Measurements from ENCODE around the gene PPM1A.
A peak's percentile ranks its signal among the peaks of the same experiment; 100 is the strongest.

Gene PPM1A

GRCh38 chr14:60302663-60303062, 53.6 kb downstream of the PPM1A start:
- DNase-seq (ENCODE audit: low read depth), result no peak
- TF ChIP-seq POLR2A (IDR thresholded peaks at IDR 0.05; ENCODE audit: extremely low read depth, insufficient read length) (no peak), CTCF (IDR thresholded peaks at IDR 0.05; ENCODE audit: low read depth, low read length) (no peak), MYC (IDR thresholded peaks at IDR 0.05; ENCODE audit: low read depth, low read length) (no peak)
- TF ChIP-seq, protein P1, sequence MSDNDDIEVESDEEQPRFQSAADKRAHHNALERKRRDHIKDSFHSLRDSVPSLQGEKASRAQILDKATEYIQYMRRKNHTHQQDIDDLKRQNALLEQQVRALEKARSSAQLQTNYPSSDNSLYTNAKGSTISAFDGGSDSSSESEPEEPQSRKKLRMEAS (IDR thresholded peaks at IDR 0.05; ENCODE audit: low read depth, low read length), result no peak

GRCh38 chr14:60303745-60304144, 54.7 kb downstream of the PPM1A start:
- H3K4me3 ChIP-seq (ENCODE audit: low read depth, low read length), result no peak overlapping the region
- DNase-seq (ENCODE audit: low read depth), result no peak
- TF ChIP-seq MYC (IDR thresholded peaks at IDR 0.05; ENCODE audit: low read depth, low read length) (no peak), POLR2A (IDR thresholded peaks at IDR 0.05; ENCODE audit: extremely low read depth, insufficient read length) (no peak), CTCF (IDR thresholded peaks at IDR 0.05; ENCODE audit: low read depth, low read length) (no peak)
- TF ChIP-seq, protein P1 (IDR thresholded peaks at IDR 0.05; ENCODE audit: low read depth, low read length), result no peak

More at GRCh38 chr14:60302663-60303062, 53.6 kb downstream of the PPM1A start:
- no peak overlapping the region for H3K4me3 ChIP-seq (ENCODE audit: low read depth, low read length)

DNA sequence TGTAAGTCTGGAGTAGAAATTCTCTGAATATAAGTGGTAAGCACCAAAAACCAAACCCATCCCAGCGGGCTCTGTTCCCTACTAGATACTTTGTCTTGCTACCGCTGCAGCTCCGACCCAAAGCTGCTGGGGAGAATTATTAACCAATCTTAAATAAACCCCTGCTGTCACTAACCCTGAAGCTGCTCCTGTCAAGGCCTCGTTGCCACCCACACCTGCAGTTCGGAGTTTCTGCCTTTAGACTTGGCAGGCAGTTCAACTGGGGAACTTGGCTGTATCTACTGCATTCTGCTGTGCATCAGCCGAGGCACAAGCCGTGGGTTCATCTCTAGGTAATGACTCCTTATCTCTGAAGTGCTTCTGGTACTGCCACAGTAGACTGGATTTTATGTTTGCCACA, 55.5 kb downstream of the PPM1A start:
- no peak for DNase-seq (ENCODE audit: low read depth)
- TF ChIP-seq CTCF (IDR thresholded peaks at IDR 0.05; ENCODE audit: low read depth, low read length), result no peak
- TF ChIP-seq, protein P1 (IDR thresholded peaks at IDR 0.05; ENCODE audit: low read depth, low read length), result no peak
- no peak for TF ChIP-seq MYC (IDR thresholded peaks at IDR 0.05; ENCODE audit: low read depth, low read length)
- no peak for TF ChIP-seq POLR2A (IDR thresholded peaks at IDR 0.05; ENCODE audit: extremely low read depth, insufficient read length)
- H3K4me3 ChIP-seq (ENCODE audit: low read depth, low read length), result no peak overlapping the region

DNA sequence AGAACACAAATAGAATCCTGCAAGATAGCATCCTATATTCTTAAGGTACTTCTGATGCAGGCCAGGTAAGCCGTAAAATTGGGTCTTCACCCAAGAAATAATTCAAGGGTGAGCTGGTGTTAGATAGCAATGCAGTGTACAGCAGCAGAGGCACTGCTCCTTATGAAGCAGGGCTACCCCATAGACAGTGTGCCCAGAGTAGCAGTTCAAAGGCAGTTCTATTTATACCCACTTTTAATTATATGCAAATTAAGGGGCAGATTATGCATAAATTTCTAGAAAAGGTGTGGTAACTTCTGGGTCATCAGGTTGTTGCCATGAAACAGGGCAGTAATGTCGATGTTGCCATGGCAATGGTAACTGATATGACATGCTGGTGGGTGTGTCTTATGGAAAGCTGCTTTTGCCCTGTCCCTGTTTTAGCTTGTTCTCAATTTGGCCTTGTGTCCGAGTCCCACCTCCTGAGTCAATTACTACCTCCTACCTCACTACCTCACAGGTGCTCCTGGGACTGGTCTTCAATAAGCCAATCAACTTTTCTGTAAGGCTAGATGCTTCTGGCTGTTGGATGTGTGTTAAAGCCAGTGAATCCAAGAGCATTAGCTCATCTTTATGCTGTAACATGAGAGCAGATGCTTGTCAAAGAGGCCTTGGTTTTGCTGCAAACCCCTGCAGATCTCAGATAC, 61.0 kb downstream of the PPM1A start:
- TF ChIP-seq, protein P1 (IDR thresholded peaks at IDR 0.05; ENCODE audit: low read depth, low read length), result no peak
- no peak for TF ChIP-seq POLR2A (IDR thresholded peaks at IDR 0.05; ENCODE audit: extremely low read depth, insufficient read length)
- no peak overlapping the region for H3K4me3 ChIP-seq (ENCODE audit: low read depth, low read length)
- no peak for DNase-seq (ENCODE audit: low read depth)

- TF ChIP-seq MYC (IDR thresholded peaks at IDR 0.05; ENCODE audit: low read depth, low read length), result no peak
- TF ChIP-seq POLR2A (IDR thresholded peaks at IDR 0.05; ENCODE audit: extremely low read depth, insufficient read length), result no peak
- no peak for TF ChIP-seq CTCF (IDR thresholded peaks at IDR 0.05; ENCODE audit: low read depth, low read length)
- TF ChIP-seq, protein P1 (IDR thresholded peaks at IDR 0.05; ENCODE audit: low read depth, low read length), result no peak
- no peak overlapping the region for H3K4me3 ChIP-seq (ENCODE audit: low read depth, low read length)
- no peak for DNase-seq (ENCODE audit: low read depth)
Measured at GRCh38 chr14:60311417-60311816, 62.4 kb downstream of the PPM1A start.

- TF ChIP-seq MYC (IDR thresholded peaks at IDR 0.05; ENCODE audit: low read depth, low read length), result no peak
- TF ChIP-seq CTCF (IDR thresholded peaks at IDR 0.05; ENCODE audit: low read depth, low read length), result no peak
- no peak for TF ChIP-seq POLR2A (IDR thresholded peaks at IDR 0.05; ENCODE audit: extremely low read depth, insufficient read length)
- TF ChIP-seq, protein P1 (IDR thresholded peaks at IDR 0.05; ENCODE audit: low read depth, low read length), result no peak
- DNase-seq (ENCODE audit: low read depth), result peak; percentile 49
- H3K4me3 ChIP-seq (ENCODE audit: low read depth, low read length), result no peak overlapping the region
Measured at GRCh38 chr14:60313093-60313492, 64.1 kb downstream of the PPM1A start.

Data from NB4 (cell line).